HL-60 (cell line): ENCODE data around the gene NRXN2.

Experiments
- DNase-seq, 2 experiments: peaks; one replicate each; pipeline ENCODE4 v3.0.0-alpha.2; 2010 to 2020; ENCODE audit warnings: low read depth in 1 of 2, low spot score in 1 of 2
- H3K27ac ChIP-seq: fragments of 250-450 bp; sonication (Bioruptor Pico); replicated peaks from 2 replicates; pipeline ENCODE4 v1.5.1; 2020; ENCODE audit warnings: mild to moderate bottlenecking, moderate library complexity
- H3K27me3 ChIP-seq: fragments of 250-450 bp; sonication (Bioruptor Pico); 2 replicates; pipeline ENCODE4 v1.5.1; 2021; ENCODE audit warnings: mild to moderate bottlenecking, moderate library complexity; ENCODE audit not compliant: insufficient read depth, poor library complexity, severe bottlenecking
- H3K4me3 ChIP-seq: replicated peaks from 2 replicates; pipeline ENCODE4 v1.5.1; 2011; ENCODE audit warnings: mild to moderate bottlenecking, control low read depth, low read length; ENCODE audit not compliant: insufficient read depth
- GABPA ChIP-seq: IDR thresholded peaks from 2 replicates; pipeline ENCODE4 v1.6.1; 2012; ENCODE audit warnings: low read depth
- POLR2AphosphoS5 ChIP-seq: IDR thresholded peaks from 2 replicates; pipeline ENCODE4 v1.6.1; 2012; ENCODE audit warnings: low read depth
- SPI1 ChIP-seq: IDR thresholded peaks from 2 replicates; pipeline ENCODE4 v1.6.1; 2012; ENCODE audit warnings: low read depth, mild to moderate bottlenecking, borderline replicate concordance
- TF ChIP-seq, protein P1 (sequence below): IDR thresholded peaks from one replicate; pipeline ENCODE4 v1.5.1; 2011; ENCODE audit warnings: low read length, control low read depth, inconsistent platforms; ENCODE audit not compliant: insufficient read depth
- TF ChIP-seq, protein P2 (sequence below): IDR thresholded peaks from 2 replicates; pipeline ENCODE4 v1.6.1; 2012; ENCODE audit warnings: low read depth; ENCODE audit not compliant: insufficient replicate concordance

The NRXN2 gene

DNA sequence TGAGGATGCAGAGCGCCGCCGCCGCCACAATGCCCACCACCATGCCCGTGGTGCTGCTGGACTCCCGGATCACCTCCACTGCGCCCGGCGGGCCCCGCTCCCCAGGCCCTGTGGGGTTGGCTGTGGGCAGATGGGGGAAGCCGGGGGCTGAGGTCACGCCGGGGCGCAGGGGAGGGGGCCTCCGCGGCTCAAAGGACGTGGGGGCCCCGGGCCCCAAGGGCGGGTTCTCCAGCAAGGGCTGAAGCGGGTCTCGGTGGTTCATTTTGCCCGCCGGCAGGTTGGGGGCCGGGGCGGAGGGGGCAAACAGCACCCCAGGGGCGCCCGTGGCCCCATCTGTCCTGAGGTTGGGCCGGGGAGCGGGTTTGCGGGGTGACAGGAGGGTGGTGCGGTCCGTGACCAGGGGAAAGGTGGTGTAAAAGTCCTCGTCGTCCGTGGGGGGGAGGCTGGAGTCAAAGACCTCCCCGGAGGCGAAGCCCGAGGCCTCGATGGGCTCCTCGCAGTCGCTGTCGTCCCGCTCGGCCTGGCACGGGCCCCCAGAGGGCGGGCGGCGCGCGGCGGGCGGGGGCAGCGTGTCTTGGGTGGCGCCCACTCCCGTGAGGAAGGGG is 115.5 kb downstream of the NRXN2 start:
- no peak overlapping the region for H3K4me3 ChIP-seq
- H3K27ac ChIP-seq = no peak overlapping the region
- TF ChIP-seq SPI1 (no peak), POLR2AphosphoS5 (no peak), GABPA (no peak)
- TF ChIP-seq, protein P1, sequence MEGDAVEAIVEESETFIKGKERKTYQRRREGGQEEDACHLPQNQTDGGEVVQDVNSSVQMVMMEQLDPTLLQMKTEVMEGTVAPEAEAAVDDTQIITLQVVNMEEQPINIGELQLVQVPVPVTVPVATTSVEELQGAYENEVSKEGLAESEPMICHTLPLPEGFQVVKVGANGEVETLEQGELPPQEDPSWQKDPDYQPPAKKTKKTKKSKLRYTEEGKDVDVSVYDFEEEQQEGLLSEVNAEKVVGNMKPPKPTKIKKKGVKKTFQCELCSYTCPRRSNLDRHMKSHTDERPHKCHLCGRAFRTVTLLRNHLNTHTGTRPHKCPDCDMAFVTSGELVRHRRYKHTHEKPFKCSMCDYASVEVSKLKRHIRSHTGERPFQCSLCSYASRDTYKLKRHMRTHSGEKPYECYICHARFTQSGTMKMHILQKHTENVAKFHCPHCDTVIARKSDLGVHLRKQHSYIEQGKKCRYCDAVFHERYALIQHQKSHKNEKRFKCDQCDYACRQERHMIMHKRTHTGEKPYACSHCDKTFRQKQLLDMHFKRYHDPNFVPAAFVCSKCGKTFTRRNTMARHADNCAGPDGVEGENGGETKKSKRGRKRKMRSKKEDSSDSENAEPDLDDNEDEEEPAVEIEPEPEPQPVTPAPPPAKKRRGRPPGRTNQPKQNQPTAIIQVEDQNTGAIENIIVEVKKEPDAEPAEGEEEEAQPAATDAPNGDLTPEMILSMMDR = no peak
- no peaks in the 10 kb centered on the region for H3K27me3 ChIP-seq
- no peak for DNase-seq

DNA sequence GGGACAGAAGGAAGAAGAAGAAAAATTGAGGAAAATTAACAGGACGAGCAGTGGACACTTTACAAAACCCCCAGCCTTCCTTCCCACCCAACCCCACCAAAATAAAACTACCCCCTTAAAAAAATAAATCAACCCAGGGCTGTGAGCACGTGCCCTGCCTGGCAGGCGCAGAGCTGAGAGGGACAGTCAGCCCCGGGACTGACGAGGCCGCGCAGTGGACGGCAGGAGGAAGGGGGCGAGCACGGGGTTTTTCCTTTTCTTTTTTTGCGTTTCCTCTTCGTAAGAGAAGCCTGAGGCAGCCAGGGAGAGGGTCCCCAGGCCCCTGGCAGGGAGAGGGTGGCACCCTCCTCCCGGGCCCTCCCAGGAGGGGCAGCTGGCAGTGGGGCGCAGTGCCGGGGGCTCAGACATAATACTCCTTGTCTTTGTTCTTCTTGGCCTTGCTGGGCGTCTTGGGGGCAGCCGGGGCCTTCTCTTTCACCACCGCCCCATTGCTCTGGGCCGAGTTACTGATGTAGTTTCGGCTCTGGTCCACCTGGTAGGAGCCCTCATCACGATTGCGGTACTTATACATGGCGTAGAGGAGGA is 116.1 kb downstream of the NRXN2 start:
- Histone ChIP-seq H3K27me3 (no peaks in the 10 kb centered on the region), H3K27ac (no peak overlapping the region), H3K4me3 (no peak overlapping the region)
- TF ChIP-seq POLR2AphosphoS5 (no peak), SPI1 (no peak), GABPA (no peak)
- TF ChIP-seq, protein P2, sequence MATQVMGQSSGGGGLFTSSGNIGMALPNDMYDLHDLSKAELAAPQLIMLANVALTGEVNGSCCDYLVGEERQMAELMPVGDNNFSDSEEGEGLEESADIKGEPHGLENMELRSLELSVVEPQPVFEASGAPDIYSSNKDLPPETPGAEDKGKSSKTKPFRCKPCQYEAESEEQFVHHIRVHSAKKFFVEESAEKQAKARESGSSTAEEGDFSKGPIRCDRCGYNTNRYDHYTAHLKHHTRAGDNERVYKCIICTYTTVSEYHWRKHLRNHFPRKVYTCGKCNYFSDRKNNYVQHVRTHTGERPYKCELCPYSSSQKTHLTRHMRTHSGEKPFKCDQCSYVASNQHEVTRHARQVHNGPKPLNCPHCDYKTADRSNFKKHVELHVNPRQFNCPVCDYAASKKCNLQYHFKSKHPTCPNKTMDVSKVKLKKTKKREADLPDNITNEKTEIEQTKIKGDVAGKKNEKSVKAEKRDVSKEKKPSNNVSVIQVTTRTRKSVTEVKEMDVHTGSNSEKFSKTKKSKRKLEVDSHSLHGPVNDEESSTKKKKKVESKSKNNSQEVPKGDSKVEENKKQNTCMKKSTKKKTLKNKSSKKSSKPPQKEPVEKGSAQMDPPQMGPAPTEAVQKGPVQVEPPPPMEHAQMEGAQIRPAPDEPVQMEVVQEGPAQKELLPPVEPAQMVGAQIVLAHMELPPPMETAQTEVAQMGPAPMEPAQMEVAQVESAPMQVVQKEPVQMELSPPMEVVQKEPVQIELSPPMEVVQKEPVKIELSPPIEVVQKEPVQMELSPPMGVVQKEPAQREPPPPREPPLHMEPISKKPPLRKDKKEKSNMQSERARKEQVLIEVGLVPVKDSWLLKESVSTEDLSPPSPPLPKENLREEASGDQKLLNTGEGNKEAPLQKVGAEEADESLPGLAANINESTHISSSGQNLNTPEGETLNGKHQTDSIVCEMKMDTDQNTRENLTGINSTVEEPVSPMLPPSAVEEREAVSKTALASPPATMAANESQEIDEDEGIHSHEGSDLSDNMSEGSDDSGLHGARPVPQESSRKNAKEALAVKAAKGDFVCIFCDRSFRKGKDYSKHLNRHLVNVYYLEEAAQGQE = no peak
- TF ChIP-seq, protein P1 = no peak
- no peak for DNase-seq

DNA sequence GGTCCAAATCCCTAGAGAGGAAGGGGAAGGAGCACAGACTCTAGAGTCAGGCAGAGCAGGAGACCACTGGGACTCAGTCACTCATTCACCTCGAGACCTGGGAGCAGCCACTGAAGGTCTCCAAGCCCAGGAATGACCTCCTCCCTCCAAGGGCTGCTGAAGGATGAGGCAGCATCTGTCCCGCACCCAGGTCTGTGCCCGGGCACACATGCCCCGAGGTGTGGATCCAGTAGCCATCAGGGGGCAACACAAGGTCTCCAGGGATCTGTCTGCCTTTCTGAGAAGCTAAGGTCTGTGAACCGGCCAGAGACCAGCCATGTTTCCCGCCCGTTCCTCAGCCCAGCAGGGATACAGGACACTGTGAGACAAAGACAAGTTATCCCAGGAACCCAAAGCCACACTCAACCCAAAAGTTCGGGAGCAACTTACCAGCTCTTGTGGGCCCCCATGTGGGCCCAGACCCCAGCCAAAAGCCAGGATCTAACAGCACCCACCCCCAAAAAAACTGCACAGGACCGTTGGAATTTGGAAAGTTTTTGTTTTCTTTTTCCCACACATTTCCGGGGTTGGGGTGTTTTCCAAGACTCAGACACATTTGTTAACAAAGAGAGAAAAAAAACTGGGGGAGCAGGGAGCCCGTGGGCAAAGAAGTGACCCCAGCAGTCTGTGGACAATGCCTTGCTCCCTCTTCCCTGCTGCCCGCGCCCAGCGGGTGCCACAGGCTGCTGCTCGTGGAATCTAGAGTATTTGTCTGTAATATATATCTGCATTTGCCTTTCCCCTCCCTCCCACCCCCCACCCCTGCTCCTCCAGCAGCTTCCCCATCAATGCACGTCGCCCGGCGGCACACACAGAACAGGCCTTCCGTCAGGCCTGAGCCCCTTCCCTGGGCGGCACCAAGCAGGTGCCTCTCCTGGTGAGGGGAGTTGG is 117.1 kb downstream of the NRXN2 start:
- TF ChIP-seq SPI1 = no peak
- no peak for TF ChIP-seq POLR2AphosphoS5
- TF ChIP-seq, protein P1 = no peak
- TF ChIP-seq, protein P2 = no peak
- TF ChIP-seq GABPA = no peak
- Histone ChIP-seq H3K4me3 (no peak overlapping the region), H3K27ac (no peak overlapping the region), H3K27me3 (no peaks in the 10 kb centered on the region)
- no peak for DNase-seq
